ENCODE results near the gene GCG. TPM values are rescaled to one million over a fixed set of nuclear protein-coding genes. Genes with fewer than 3 reads are reported as not detected.
A peak's percentile ranks its signal among the peaks of the same experiment; 100 is the strongest.

GCG gene
- total RNA-seq, 1 experiment from 2014 or later, result not detected

GRCh38 chr2:162197069-162197825 is 45.2 kb upstream of the GCG start:
- no peaks in the 10 kb centered on the region for H3K9me3 Mint-ChIP-seq (ENCODE audit: unreplicated experiment)
- CTCF ChIA-PET, result interaction anchor here (0.8 to 1.2 kb wide), 4 partner anchors 41 to 103 kb away, joined by 3 to 4 read pairs (median 4); no protein-coding TSS in a partner anchor
- TF ChIP-seq CTCF (IDR thresholded peaks at IDR 0.05; ENCODE audit: unreplicated experiment), result no peak
- no peaks in the 10 kb centered on the region for H3K4me1 Mint-ChIP-seq (ENCODE audit: insufficient read depth, unreplicated experiment)
- H3K27ac Mint-ChIP-seq (ENCODE audit: low read depth, unreplicated experiment), result no peak overlapping the region
- BruUV-seq (replicated peaks), result no TSS peak
- POLR2A ChIA-PET, result no interaction called here
- no peaks in the 10 kb centered on the region for H3K27me3 Mint-ChIP-seq (ENCODE audit: insufficient read depth, unreplicated experiment)
- peaks cover 7% of the 10 kb centered on the region for H3K36me3 Mint-ChIP-seq (ENCODE audit: insufficient read depth, unreplicated experiment)
- intact Hi-C loops (cut with micrococcal nuclease), result no loop called here
- no peak overlapping the region for H3K4me3 Mint-ChIP-seq (ENCODE audit: unreplicated experiment)
- peak; percentile 11 for DNase-seq (ENCODE audit: unreplicated experiment)

DNA sequence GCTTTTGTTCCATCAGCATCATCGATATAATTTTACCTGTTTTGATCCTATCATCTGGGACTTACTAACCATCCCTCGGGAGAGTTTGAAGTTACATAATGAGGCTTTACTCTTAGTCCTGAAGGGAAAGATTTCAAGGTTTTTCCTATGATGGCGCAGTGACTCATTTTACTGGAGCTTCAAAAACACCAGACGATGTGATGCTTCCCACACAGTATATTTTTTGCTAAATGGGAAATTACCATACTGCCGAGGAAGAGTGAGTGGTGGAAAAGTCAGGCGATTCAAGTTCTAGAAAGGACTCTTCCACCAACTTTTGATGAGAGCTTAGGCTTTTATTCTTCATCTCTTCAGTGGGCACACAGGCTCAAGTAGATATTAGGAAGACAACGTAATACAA is 44.6 kb upstream of the GCG start:
- peaks cover 7% of the 10 kb centered on the region for H3K36me3 Mint-ChIP-seq (ENCODE audit: insufficient read depth, unreplicated experiment)
- no peaks in the 10 kb centered on the region for H3K27me3 Mint-ChIP-seq (ENCODE audit: insufficient read depth, unreplicated experiment)
- BruUV-seq (replicated peaks), result no TSS peak
- H3K4me1 Mint-ChIP-seq (ENCODE audit: insufficient read depth, unreplicated experiment), result no peaks in the 10 kb centered on the region
- no peak overlapping the region for H3K4me3 Mint-ChIP-seq (ENCODE audit: unreplicated experiment)
- H3K9me3 Mint-ChIP-seq (ENCODE audit: unreplicated experiment), result no peaks in the 10 kb centered on the region
- no peak for TF ChIP-seq CTCF (IDR thresholded peaks at IDR 0.05; ENCODE audit: unreplicated experiment)
- ChIA-PET CTCF (interaction anchor here (0.5 to 1.2 kb wide), 3 partner anchors 43 to 298 kb away, joined by 3 to 4 read pairs (median 3); no protein-coding TSS in a partner anchor), POLR2A (no interaction called here)
- DNase-seq (ENCODE audit: unreplicated experiment), result peak; percentile 53
- no peak overlapping the region for H3K27ac Mint-ChIP-seq (ENCODE audit: low read depth, unreplicated experiment)
- intact Hi-C loops (cut with micrococcal nuclease), result no loop called here

GRCh38 chr2:162188451-162188850 is 36.4 kb upstream of the GCG start:
- intact Hi-C loops (cut with micrococcal nuclease), result no loop called here
- Mint-ChIP-seq H3K9me3 (ENCODE audit: unreplicated experiment) (no peaks in the 10 kb centered on the region), H3K4me3 (ENCODE audit: unreplicated experiment) (no peak overlapping the region), H3K27me3 (ENCODE audit: insufficient read depth, unreplicated experiment) (no peaks in the 10 kb centered on the region), H3K27ac (ENCODE audit: low read depth, unreplicated experiment) (no peak overlapping the region), H3K4me1 (ENCODE audit: insufficient read depth, unreplicated experiment) (no peaks in the 10 kb centered on the region), H3K36me3 (ENCODE audit: insufficient read depth, unreplicated experiment) (no peaks in the 10 kb centered on the region)
- DNase-seq (ENCODE audit: unreplicated experiment), result no peak
- ChIA-PET POLR2A (no interaction called here), CTCF (interaction anchor here (1.5 to 2.3 kb wide), 3 partner anchors 8 to 35 kb away, joined by 3 to 10 read pairs (median 5); no protein-coding TSS in a partner anchor)
- no TSS peak for BruUV-seq (replicated peaks)
- TF ChIP-seq CTCF (IDR thresholded peaks at IDR 0.05; ENCODE audit: unreplicated experiment), result no peak

- no peak overlapping the region for H3K27ac Mint-ChIP-seq (ENCODE audit: low read depth, unreplicated experiment)
- H3K36me3 Mint-ChIP-seq (ENCODE audit: insufficient read depth, unreplicated experiment), result peaks cover 17% of the 10 kb centered on the region
- ChIA-PET CTCF (interaction anchor here (0.5 to 1.3 kb wide), 3 partner anchors 16 to 742 kb away, joined by 3 to 5 read pairs (median 4); no protein-coding TSS in a partner anchor), POLR2A (no interaction called here)
- intact Hi-C loops (cut with micrococcal nuclease), result no loop called here
- H3K9me3 Mint-ChIP-seq (ENCODE audit: unreplicated experiment), result no peaks in the 10 kb centered on the region
- no peaks in the 10 kb centered on the region for H3K4me1 Mint-ChIP-seq (ENCODE audit: insufficient read depth, unreplicated experiment)
- no peak for DNase-seq (ENCODE audit: unreplicated experiment)
- BruUV-seq (replicated peaks), result no TSS peak
- TF ChIP-seq CTCF (IDR thresholded peaks at IDR 0.05; ENCODE audit: unreplicated experiment), result no peak
- no peaks in the 10 kb centered on the region for H3K27me3 Mint-ChIP-seq (ENCODE audit: insufficient read depth, unreplicated experiment)
- no peak overlapping the region for H3K4me3 Mint-ChIP-seq (ENCODE audit: unreplicated experiment)
Measured at GRCh38 chr2:162185541-162186232, 33.6 kb upstream of the GCG start.

All from MCF 10A (cell line).